Fibroblast of pulmonary artery (primary cell): Measurements from ENCODE around the gene KCNQ1.

Source experiments
- DNase-seq: peaks from one replicate; pipeline ENCODE4 v3.0.0-alpha.2; 2010; ENCODE audit warnings: low read depth
- H3K4me3 ChIP-seq: replicated peaks from 2 replicates; pipeline ENCODE4 v1.5.1; 2011; ENCODE audit warnings: low read depth, mild to moderate bottlenecking, control low read depth, low read length, moderate library complexity
- TF ChIP-seq, protein P1 (sequence below): IDR thresholded peaks from 2 replicates; pipeline ENCODE4 v1.5.1; 2011; ENCODE audit warnings: mild to moderate bottlenecking, control low read depth, low read length, inconsistent platforms; ENCODE audit errors: missing control alignments

The KCNQ1 gene

DNA sequence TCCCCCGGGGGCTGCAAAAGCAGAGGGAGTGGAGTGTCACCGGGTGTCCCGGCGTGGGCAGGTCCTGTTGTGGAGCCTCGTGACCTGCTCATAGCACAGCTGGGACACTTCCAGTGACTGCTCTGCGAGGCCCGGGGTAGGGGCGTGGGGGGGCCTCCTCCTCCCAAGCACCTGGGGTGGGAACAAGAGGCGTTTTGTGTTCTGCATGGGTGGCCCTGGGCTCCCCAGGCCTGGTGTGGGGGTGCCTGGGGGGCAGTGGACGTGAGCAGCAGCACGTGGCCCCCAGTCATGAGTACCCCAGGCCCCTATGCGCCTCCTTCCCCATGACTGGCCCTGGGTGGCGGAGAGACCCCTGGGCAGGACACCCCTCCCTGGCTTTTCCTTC is 104.7 kb downstream of the KCNQ1 start:
- TF ChIP-seq, protein P1, sequence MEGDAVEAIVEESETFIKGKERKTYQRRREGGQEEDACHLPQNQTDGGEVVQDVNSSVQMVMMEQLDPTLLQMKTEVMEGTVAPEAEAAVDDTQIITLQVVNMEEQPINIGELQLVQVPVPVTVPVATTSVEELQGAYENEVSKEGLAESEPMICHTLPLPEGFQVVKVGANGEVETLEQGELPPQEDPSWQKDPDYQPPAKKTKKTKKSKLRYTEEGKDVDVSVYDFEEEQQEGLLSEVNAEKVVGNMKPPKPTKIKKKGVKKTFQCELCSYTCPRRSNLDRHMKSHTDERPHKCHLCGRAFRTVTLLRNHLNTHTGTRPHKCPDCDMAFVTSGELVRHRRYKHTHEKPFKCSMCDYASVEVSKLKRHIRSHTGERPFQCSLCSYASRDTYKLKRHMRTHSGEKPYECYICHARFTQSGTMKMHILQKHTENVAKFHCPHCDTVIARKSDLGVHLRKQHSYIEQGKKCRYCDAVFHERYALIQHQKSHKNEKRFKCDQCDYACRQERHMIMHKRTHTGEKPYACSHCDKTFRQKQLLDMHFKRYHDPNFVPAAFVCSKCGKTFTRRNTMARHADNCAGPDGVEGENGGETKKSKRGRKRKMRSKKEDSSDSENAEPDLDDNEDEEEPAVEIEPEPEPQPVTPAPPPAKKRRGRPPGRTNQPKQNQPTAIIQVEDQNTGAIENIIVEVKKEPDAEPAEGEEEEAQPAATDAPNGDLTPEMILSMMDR = no peak
- no peak overlapping the region for H3K4me3 ChIP-seq
- no peak for DNase-seq

DNA sequence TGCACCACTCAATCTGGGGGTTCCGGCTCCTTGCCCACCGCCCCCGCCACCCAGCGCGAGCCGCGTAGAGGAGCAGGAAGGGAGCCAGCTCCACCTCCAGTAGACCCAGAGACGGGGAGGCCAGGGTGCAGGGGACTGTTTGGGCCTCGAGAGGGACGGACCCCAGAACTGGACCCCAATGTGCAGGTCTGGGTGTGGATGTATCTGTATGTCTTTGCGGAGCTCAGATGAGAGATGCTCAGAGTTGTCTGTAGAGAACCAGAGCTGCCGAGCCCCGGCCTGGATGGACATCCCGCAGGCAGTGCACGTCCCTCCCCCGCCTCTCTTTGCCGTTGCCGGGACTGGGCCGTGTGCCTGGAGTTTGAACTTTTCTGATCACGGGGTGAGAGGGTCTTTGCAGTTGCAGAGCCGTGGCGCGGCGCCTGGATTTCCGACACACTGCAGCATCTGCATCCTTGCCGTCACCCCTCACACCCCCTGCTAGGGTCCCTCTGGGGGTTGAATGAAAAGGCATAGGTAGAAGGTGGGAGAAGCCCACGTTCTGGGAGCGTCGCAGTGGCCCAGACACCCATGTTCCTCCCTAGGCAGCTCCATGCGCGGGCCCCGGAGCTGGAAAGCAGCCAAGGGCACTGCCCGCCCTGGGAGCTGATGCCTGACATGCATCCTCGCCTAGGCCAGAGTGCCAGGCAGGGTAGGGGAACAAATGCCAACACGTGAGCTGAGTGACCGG is 105.2 kb downstream of the KCNQ1 start:
- no peak overlapping the region for H3K4me3 ChIP-seq
- TF ChIP-seq, protein P1 = no peak
- no peak for DNase-seq

DNA sequence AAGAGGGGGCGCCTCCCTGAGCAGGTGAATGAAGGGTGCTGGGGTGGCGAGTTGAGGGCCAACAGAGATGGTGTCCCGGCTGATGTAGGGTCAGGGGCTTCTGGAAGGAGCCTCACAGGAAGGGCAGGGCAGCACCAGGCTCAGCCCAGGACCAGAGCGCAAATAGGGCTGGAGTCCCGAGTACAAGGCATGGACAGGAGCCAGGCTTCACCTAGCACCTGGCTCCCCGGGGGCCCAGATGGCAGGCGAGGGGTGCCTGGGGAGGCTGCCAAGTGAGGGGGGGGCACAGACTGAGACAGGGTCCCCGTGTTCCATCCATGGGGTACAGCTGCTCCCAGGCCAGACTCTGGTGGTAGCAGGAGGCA is 105.8 kb downstream of the KCNQ1 start:
- TF ChIP-seq, protein P1 = no peak
- no peak for DNase-seq
- no peak overlapping the region for H3K4me3 ChIP-seq

DNA sequence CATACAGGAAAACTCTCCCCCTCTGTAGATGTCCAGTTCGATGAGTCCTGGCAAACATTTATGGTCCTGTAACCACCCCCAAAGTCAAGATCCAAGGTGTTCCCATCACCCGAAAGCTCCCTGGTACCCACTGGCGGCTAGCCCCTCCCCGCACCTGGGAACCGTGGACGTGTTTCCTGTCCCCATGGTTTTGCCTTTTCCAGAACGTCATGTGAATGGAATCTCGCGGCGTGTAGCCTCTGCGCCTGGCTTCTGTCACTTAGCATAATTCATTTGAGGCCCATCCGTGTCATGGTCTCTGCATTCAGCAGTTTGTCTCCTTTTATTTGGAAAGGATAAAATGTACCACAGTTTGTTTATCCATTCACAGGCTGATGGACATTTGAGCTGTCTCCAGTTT is 106.3 kb downstream of the KCNQ1 start:
- no peak for DNase-seq
- H3K4me3 ChIP-seq = no peak overlapping the region
- TF ChIP-seq, protein P1 = no peak

DNA sequence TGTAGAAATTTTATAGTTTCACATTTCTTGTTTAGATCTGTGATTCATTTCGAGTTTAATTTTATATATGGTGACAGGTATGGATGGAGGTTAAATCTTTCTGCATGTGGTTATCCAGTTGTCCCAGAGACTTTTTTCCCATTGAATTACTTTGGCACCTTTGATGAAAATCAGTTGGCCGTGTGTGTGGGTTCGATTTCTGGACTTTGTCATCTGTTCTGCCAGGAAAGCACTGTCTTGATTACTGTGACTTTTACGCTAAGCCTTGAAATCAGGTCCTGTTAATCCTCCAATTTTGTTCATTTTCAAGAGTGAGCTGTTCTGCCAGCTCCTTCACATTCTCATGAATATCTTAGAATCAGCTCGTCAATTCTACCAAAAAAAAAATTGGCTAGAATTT is 107.4 kb downstream of the KCNQ1 start:
- H3K4me3 ChIP-seq = no peak overlapping the region
- TF ChIP-seq, protein P1 = no peak
- no peak for DNase-seq

DNA sequence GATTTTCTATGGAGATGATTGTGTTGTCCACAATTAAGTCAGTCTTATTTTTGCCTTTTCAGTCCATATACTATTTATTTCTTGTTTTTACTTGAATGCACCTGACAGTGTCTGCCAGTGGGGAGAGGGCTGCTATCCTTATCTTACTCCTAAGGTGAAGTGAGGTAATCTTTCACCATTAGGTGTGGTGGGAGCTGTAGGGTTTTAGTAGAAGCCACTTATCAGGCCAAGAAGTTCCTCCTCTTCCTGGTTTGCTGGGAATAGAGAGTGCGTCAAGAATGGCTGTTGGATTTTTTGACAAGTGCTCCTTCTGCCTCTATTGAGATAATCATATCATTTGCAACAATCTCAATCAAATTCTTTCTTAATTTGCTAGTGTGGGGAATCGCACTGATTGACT is 108.4 kb downstream of the KCNQ1 start:
- TF ChIP-seq, protein P1 = no peak
- no peak overlapping the region for H3K4me3 ChIP-seq
- no peak for DNase-seq

DNA sequence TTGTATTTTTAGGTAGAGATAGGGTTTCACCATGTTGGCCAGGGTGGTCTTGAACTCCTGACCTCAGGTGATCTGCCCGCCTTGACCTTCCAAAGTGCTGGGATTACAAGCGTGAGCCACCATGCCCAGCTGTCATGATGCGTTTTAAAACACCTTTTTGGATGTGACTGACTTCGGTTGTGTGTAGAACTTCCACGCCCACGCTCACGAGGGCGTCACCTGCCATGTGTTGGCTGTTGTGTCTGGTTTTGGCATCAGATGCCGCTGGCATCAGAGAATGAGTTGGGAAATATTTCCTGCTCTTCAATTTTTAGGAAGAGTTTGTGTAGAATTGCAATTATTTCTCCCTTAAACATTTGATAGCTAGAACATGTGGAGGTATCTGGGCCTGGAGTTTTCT is 109.1 kb downstream of the KCNQ1 start:
- TF ChIP-seq, protein P1 = no peak
- no peak for DNase-seq

More for the DNA sequence above, 109.1 kb downstream of the KCNQ1 start:
- H3K4me3 ChIP-seq = no peak overlapping the region
